ENCODE measurements around the gene IPCEF1.

DNA sequence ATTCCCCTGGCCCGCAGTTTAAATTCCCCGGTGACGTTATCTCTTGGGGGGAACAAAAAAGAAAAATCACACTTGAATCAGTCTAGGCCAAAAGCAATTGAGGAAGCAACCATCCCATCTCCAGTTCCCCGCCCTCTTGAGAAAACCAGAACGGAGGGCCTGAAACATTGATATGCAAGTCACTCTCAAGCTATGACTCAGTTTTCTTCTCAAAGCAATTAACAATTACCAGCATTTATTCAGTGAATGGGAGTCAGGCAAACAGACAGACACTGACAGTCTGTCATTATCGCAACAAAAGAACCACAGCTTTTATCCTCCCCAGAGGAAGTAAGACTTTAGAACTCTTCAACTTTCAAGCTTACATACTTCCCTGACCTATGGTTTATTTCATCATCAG lies 216.7 kb downstream of the IPCEF1 start:
- TF ChIP-seq, protein P1, sequence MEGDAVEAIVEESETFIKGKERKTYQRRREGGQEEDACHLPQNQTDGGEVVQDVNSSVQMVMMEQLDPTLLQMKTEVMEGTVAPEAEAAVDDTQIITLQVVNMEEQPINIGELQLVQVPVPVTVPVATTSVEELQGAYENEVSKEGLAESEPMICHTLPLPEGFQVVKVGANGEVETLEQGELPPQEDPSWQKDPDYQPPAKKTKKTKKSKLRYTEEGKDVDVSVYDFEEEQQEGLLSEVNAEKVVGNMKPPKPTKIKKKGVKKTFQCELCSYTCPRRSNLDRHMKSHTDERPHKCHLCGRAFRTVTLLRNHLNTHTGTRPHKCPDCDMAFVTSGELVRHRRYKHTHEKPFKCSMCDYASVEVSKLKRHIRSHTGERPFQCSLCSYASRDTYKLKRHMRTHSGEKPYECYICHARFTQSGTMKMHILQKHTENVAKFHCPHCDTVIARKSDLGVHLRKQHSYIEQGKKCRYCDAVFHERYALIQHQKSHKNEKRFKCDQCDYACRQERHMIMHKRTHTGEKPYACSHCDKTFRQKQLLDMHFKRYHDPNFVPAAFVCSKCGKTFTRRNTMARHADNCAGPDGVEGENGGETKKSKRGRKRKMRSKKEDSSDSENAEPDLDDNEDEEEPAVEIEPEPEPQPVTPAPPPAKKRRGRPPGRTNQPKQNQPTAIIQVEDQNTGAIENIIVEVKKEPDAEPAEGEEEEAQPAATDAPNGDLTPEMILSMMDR (conservative IDR thresholded peaks at IDR 0.05), result no peak
- TF ChIP-seq ZFX (IDR thresholded peaks at IDR 0.05), result no peak
